Neutrophil (primary cell): ENCODE measurements around the gene C11orf68.

ENCODE experiments used
- H3K27ac ChIP-seq: fragments of 200-600 bp; sonication (generic); 2 replicates; pipeline ENCODE4 v1.5.1; 2016; ENCODE audit warnings: mild to moderate bottlenecking, moderate library complexity
- H3K27me3 ChIP-seq: fragments of 200-600 bp; sonication (generic); 2 replicates; pipeline ENCODE4 v1.6.0; 2016; ENCODE audit warnings: mild to moderate bottlenecking
- H3K36me3 ChIP-seq: fragments of 200-600 bp; sonication (generic); 2 replicates; pipeline ENCODE4 v1.5.1; 2017
- H3K4me1 ChIP-seq, 2 experiments: fragments of 200-600 bp in 1 of 2; sonication (generic) in 1 of 2; 1 replicate in 1 of 2; 2 replicates in 1 of 2; pipeline versions ENCODE4 v1.5.1 to v1.6.1; 2013 to 2016; ENCODE audit warnings: low read depth in 1 of 2, low read length in 1 of 2, mild to moderate bottlenecking in 1 of 2, moderate library complexity in 1 of 2; ENCODE audit not compliant: control insufficient read depth in 1 of 2, insufficient read depth in 1 of 2
- H3K4me3 ChIP-seq, 2 experiments: fragments of 200-600 bp in 1 of 2; sonication (generic) in 1 of 2; 1 replicate in 1 of 2; 2 replicates in 1 of 2; pipeline ENCODE4 v1.5.1; 2013 to 2016; ENCODE audit warnings: low read depth in 1 of 2, low read length in 1 of 2, mild to moderate bottlenecking in 1 of 2, moderate library complexity in 1 of 2
- H3K9me3 ChIP-seq: fragments of 200-600 bp; sonication (generic); 2 replicates; pipeline ENCODE4 v1.5.1; 2016
- TF ChIP-seq, protein P1 (sequence below): fragments of 200-600 bp; sonication (generic); IDR thresholded peaks from 2 replicates; pipeline ENCODE4 v1.5.1; 2016; ENCODE audit warnings: antibody characterized with exemption

The C11orf68 gene

DNA sequence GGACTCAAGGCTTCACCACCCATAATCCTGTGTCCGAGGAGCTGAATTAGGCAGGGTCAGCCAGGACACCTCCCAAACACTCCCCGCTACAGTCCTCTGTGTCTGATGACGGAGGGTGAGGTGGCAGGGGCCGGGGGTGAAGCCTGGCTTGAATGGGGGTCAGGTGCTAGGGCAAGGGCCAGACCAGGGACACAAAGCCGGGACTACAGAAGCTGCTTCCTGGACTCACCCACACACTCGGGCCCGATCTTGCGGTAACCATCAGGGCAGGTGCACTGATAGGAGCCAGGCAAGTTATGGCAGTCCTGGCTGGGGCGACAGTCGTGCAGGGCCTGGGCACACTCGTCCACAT, 48.6 kb downstream of the C11orf68 start:
- Histone ChIP-seq H3K4me3 (no peak overlapping the region), H3K36me3 (peaks cover 30% of the 10 kb centered on the region), H3K4me1 (peaks cover 43 to 45% of the 10 kb centered on the region in 2 experiments), H3K9me3 (no peaks in the 10 kb centered on the region), H3K27me3 (no peaks in the 10 kb centered on the region), H3K27ac (no peak overlapping the region)
- TF ChIP-seq, protein P1, sequence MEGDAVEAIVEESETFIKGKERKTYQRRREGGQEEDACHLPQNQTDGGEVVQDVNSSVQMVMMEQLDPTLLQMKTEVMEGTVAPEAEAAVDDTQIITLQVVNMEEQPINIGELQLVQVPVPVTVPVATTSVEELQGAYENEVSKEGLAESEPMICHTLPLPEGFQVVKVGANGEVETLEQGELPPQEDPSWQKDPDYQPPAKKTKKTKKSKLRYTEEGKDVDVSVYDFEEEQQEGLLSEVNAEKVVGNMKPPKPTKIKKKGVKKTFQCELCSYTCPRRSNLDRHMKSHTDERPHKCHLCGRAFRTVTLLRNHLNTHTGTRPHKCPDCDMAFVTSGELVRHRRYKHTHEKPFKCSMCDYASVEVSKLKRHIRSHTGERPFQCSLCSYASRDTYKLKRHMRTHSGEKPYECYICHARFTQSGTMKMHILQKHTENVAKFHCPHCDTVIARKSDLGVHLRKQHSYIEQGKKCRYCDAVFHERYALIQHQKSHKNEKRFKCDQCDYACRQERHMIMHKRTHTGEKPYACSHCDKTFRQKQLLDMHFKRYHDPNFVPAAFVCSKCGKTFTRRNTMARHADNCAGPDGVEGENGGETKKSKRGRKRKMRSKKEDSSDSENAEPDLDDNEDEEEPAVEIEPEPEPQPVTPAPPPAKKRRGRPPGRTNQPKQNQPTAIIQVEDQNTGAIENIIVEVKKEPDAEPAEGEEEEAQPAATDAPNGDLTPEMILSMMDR, result no peak

DNA sequence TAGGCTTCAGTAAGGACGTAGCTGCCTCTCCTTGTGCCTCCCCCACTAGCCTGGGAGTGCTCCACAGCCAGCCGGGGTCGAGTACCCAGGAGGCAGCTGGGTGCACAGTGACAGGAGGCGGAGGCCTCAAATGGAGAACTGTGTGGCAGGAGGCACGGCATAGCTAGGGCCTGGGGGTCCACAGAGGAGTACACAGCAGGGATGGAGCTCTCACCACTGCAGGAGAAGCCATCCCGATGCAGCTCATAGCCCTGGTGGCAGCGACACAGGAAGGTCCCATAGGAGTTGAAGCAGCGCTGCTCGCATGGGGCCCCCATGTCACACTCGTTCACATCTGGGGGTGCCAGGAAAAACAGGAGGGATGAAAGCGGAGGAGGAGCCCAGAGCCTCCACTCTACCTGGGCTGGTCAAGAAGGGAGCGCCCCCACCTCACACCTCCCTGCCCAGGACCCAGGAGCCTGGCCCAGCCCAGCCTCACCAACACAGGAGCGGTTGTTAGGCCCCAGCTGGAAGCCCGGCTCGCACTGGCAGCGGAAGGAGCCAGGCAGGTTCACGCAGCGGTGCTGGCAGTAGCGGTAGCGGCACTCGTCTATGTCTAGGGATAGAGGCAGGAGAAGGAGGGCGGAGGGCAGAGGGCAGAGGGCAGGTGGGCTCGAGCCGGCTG, 49.1 kb downstream of the C11orf68 start:
- H3K27ac ChIP-seq, result no peak overlapping the region
- no peaks in the 10 kb centered on the region for H3K9me3 ChIP-seq
- H3K4me1 ChIP-seq, result peaks cover 43 to 45% of the 10 kb centered on the region in 2 experiments
- H3K27me3 ChIP-seq, result no peaks in the 10 kb centered on the region
- TF ChIP-seq, protein P1, result no peak
- H3K36me3 ChIP-seq, result peaks cover 35% of the 10 kb centered on the region
- no peak overlapping the region for H3K4me3 ChIP-seq

DNA sequence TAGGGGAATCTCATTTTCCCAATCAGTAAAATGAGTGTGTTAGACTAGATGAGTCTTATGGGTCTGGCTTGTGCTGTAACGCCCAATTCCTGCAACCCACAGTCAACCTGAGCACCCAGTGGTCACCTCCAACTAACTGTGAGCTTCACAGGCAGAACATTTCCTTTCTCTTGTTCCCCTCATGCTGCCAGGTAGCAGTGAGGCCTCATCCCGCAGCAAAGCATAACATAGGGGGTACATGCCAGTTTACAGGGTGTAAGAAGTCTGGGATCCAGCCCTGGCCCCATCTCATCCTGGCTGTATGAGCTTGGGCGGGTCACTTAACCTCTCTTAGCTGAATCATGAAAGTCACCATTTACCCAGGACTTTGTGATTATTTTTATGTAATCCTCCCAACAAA, 50.0 kb downstream of the C11orf68 start:
- Histone ChIP-seq H3K4me3 (no peak overlapping the region), H3K9me3 (no peaks in the 10 kb centered on the region), H3K27ac (no peak overlapping the region), H3K4me1 (peaks cover 39 to 43% of the 10 kb centered on the region in 2 experiments), H3K36me3 (peaks cover 44% of the 10 kb centered on the region), H3K27me3 (no peaks in the 10 kb centered on the region)
- TF ChIP-seq, protein P1, result no peak

DNA sequence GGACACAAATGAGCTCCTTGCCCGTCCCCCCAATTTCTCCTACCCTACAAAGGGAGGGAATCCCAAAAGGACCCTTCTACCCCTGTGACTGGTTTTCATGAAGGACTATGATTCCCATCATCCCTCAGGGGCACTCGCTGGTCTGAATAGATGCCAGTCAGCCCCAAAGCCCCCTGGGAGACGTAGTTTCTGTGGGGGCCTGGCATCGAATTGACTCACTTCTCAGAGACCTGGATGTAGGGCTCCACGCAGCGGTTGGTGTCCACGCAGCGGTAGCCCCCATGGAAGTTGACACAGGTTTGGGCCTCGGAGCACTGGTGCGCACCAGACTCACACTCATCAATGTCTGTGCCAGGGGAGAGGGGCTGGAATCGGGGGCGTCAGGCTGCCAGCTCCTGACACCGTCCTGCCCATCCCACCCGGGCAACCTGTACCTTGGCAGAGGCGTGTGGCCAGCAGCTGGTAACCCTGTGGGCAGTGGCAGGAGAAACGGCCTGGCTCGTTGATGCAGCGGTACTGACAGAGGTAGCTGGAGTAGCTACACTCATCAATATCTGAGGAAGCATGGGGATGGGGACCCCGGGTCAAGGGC, 50.7 kb downstream of the C11orf68 start:
- TF ChIP-seq, protein P1, result no peak
- Histone ChIP-seq H3K36me3 (peaks cover 51% of the 10 kb centered on the region), H3K4me1 (peaks cover 34 to 35% of the 10 kb centered on the region in 2 experiments), H3K9me3 (no peaks in the 10 kb centered on the region), H3K27me3 (no peaks in the 10 kb centered on the region), H3K4me3 (no peak overlapping the region), H3K27ac (no peak overlapping the region)

DNA sequence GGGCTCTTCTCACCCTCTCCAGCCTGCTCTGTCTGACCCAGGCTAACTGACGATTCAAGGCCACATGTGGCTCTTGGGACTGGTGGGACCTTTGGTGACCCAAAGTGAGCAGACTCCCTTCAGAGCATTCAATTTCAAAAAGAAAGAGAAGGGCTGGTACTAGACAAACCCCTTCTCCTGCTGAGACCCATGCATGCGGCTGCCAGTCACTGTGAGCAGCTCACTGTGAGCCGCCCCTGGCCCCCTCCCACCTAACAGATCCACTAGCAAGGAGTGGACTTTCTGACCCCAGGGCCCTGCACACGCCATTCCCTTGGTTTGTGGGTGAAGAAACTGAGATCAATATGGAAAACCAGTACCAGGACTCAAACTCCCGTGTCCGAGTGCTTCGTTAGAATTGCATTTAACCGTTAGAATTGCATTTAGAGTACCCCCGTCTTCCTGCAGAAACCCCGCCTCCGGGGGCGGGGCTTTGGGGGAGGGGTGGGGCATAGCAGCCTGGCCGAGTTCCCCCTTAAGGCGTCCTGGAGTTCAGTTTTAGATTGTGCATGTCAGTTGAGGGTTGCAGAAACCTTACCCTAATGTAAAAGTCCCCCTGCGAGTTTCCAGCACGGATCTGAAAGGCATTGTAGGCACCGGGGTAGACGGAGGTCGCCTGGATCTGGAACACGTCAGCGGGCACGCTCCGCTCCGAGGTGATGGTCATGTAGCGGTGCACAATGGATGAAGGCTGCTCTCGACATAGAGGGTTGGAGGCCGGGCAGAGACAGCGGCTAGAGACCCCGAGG, 51.4 kb downstream of the C11orf68 start:
- peaks cover 30% of the 10 kb centered on the region in 2 experiments for H3K4me1 ChIP-seq
- TF ChIP-seq, protein P1, result no peak

More for the DNA sequence above, 51.4 kb downstream of the C11orf68 start:
- H3K4me3 ChIP-seq, result no peak overlapping the region
- no peaks in the 10 kb centered on the region for H3K9me3 ChIP-seq
- H3K27ac ChIP-seq, result no peak overlapping the region
- H3K27me3 ChIP-seq, result no peaks in the 10 kb centered on the region
- peaks cover 58% of the 10 kb centered on the region for H3K36me3 ChIP-seq
